Erythroblast (primary cell): Measurements from ENCODE around the gene ANO1.

Experiments
- GATA1 ChIP-seq: IDR thresholded peaks from 2 replicates; pipeline ENCODE4 v1.6.1; 2011; ENCODE audit warnings: low read depth, mild to moderate bottlenecking, control low read depth, low read length, moderate library complexity
- POLR2A ChIP-seq: IDR thresholded peaks from 2 replicates; pipeline ENCODE4 v1.6.1; 2011; ENCODE audit warnings: mild to moderate bottlenecking, low read length

- TF ChIP-seq POLR2A (no peak), GATA1 (no peak)
Observed at GRCh38 chr11:70137383-70137782, 59.3 kb downstream of the ANO1 start.
